GM21526 (cell line): ENCODE measurements around the gene ICE1.
"Not testable (repeated sequence)": the region's sequence is repeated elsewhere in the genome, so short reads cannot be mapped to it uniquely, and the experiment has no call there.

Source experiments
- ATAC-seq: cut with Tn5 transposase; IDR thresholded peaks from one replicate; pipeline ENCODE4 v1.9.1; 2021; ENCODE audit warnings: moderate library complexity; ENCODE audit not compliant: unreplicated experiment, low FRiP score

ICE1 gene

GRCh38 chr5:5487585-5488360 is 65.3 kb downstream of the ICE1 start:
- ATAC-seq = no peak

- no peak for ATAC-seq
Measured at GRCh38 chr5:5490774-5491347, 68.4 kb downstream of the ICE1 start.

- ATAC-seq = peak; percentile 45
Measured at GRCh38 chr5:5492087-5492933, 69.8 kb downstream of the ICE1 start.

GRCh38 chr5:5492934-5493271 is 70.4 kb downstream of the ICE1 start:
- ATAC-seq = not testable (repeated sequence)

GRCh38 chr5:5494489-5495402 is 72.3 kb downstream of the ICE1 start:
- ATAC-seq = peak; percentile 81

GRCh38 chr5:5497152-5497788 is 74.8 kb downstream of the ICE1 start:
- no peak for ATAC-seq

- no peak for ATAC-seq
Measured at GRCh38 chr5:5499442-5499841, 77.0 kb downstream of the ICE1 start.

GRCh38 chr5:5504325-5504724 is 81.8 kb downstream of the ICE1 start:
- no peak for ATAC-seq

- ATAC-seq = no peak
Measured at GRCh38 chr5:5505815-5506214, 83.3 kb downstream of the ICE1 start.

- ATAC-seq = no peak
Measured at GRCh38 chr5:5508391-5508790, 85.9 kb downstream of the ICE1 start.

GRCh38 chr5:5511904-5512416 is 89.5 kb downstream of the ICE1 start:
- ATAC-seq = no peak

- ATAC-seq = no peak
Measured at GRCh38 chr5:5512543-5512942, 90.1 kb downstream of the ICE1 start.

GRCh38 chr5:5520622-5521021 is 98.1 kb downstream of the ICE1 start:
- not testable (repeated sequence) for ATAC-seq

GRCh38 chr5:5521029-5521428 is 98.6 kb downstream of the ICE1 start:
- ATAC-seq = no peak

- ATAC-seq = no peak
Measured at GRCh38 chr5:5521478-5521877, 99.0 kb downstream of the ICE1 start.

- ATAC-seq = no peak
Measured at GRCh38 chr5:5522336-5522735, 99.9 kb downstream of the ICE1 start.

- peak; percentile 93 for ATAC-seq
Measured at GRCh38 chr5:5523066-5523505, 100.6 kb downstream of the ICE1 start.

GRCh38 chr5:5524327-5524726 is 101.8 kb downstream of the ICE1 start:
- ATAC-seq = no peak

- ATAC-seq = no peak
Measured at GRCh38 chr5:5531371-5531770, 108.9 kb downstream of the ICE1 start.
